ENCODE results near the gene CRIM1.
"Not testable (repeated sequence)": the region's sequence is repeated elsewhere in the genome, so short reads cannot be mapped to it uniquely, and the experiment has no call there.

CRIM1 gene

DNA sequence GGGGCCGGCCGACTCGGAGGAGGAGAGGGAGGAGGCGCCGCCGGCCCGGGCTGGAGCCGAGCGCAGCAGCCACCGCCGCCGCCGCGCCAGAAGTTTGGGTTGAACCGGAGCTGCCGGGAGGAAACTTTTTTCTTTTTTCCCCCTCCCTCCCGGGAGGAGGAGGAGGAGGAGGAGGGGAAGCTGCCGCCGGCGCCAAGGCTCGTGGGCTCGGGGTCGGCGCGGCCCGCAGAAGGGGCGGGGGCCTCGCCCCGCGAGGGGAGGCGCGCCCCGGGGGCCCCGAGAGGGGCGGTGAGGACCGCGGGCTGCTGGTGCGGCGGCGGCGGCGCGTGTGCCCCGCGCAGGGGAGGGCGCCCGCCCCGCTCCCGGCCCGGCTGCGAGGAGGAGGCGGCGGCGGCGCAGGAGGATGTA is 316 bp downstream of the CRIM1 start:
- DNase-seq: no peak

DNA sequence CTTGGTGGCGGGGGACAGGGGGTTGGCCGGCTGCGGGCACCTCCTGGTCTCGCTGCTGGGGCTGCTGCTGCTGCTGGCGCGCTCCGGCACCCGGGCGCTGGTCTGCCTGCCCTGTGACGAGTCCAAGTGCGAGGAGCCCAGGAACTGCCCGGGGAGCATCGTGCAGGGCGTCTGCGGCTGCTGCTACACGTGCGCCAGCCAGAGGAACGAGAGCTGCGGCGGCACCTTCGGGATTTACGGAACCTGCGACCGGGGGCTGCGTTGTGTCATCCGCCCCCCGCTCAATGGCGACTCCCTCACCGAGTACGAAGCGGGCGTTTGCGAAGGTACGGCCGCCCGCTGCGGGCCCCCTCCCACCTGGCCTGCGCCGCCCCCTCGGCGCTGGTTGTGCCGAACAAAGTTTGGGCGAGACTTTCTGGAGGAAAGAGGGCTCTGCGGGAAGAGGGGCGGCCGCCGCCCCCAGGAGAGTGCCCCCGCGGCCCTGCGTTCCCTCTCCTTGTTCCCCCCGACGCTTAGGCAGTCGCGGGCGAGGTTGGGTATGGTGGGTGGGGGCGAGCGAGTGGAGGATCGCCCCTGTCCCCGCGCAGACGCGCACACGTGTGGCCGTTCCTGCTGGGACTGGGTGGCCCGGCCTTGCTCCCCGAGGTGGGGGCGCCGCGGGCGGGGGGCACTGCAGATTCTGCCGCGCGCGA is 866 bp downstream of the CRIM1 start:
- no peak for DNase-seq

DNA sequence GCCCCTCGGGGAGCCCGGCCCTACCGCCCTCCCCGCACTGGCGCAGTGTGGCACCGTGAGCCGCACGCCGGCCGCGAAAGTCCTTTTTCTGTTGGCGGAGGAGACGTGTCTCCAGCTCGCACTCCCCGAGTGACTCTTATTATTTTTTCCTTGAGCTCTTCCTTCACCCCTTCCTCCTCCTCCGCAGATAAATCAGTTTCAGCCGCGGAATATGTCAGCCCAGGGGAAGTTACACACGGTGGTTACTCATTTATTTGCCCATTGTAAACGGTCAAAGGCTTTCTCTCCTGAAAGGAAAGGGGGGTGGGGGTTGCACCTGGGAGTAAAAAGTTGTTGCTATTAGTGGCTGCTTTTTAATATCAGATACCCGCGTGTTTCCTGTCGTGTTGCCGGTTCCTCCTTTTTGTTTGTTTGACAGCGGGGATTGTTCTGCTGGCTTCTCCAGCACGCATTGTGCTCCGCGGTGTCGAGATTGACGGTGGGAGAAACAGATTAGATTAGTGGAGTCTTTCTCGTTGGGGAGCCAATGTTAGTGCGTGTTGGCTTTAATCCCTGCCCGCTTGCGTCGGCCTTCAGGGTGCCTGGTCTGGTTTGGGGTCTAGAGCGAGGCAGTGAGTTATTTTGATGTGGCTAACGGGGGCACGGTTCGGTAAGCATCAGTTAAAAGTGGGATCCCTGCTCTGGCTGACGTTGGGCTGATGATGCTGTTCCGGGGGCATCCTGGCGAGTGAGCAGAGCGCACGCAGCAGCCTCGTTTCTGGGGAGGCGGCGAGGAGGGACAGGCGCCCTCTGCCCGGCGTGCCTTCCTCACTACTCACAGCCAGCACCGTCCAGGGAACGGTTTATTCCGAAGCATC is 1.6 kb downstream of the CRIM1 start:
- no peak for DNase-seq

DNA sequence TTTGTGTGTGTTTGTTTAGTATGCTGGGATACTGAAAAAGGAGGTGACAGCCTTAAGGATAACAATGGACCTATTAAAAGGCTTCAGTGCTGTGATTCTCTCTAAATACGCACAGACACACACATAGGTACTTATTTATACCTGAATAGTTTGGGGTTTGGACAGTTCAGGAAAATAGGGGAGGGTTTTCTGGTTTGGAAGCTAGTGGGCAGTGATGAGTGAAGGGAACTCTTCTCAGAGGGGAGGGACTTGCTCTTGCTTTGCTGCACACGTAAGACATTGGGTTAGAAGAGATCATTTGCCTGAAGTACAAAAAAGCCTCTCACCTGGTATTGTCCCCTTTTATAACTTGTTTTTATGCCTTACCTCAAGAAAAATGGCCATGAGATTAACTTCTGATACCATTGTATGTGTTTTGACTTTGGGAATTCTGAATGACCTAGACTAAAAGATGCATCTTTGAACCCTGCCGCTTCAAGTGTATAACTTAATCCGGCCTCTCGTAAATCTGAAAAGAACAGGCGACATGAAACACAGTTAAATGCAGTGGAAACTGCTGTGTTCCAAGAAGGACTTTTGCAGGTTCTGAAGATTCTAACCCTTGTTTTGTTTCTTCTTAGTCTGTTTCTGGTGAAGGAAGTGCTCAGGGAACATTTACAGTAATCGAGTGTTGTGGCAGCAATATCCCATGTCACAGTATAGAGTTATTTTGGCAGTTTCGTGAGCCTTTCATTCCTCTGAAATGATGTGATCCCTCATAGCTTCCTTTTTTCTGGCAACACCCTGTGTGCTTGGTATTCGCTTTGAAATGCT is 2.5 kb downstream of the CRIM1 start:
- DNase-seq: no peak

DNA sequence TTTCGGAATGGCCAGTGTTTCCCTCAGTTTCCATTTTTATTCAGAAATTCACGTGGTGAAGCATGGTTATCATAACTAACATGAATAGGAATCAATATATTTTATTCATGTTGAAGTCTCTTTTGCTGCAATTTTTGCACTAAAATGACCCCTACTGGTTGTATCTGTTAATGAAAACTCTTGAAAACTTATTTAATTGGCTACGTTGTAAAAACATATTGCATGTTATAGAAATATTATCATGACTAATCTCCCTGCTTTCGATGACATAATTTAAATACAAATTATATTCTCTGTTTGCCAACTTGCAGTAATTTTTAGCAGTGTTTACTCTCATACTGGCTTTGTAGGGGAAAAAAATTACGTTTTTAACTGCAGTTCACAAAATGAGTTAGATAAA is 3.5 kb downstream of the CRIM1 start:
- no peak for DNase-seq

DNA sequence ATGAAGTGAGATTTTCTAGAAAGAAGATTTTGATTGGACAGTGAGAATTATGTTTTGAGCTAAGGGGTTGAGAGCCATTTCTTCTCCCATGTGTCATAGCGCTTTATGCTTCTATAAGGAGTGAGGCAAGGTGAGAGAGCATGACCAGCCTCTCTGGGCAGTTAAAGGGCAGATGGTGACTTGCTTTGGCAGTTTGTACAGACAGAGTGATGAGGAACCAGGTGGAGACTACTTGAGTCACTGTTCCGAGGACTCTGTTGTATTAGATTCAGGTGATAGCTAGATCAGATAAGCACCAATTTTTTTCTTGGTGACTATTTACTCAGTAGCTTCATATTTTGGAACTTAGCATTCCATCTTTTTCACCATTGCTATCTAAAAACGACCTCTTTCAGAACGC is 4.5 kb downstream of the CRIM1 start:
- DNase-seq: no peak

DNA sequence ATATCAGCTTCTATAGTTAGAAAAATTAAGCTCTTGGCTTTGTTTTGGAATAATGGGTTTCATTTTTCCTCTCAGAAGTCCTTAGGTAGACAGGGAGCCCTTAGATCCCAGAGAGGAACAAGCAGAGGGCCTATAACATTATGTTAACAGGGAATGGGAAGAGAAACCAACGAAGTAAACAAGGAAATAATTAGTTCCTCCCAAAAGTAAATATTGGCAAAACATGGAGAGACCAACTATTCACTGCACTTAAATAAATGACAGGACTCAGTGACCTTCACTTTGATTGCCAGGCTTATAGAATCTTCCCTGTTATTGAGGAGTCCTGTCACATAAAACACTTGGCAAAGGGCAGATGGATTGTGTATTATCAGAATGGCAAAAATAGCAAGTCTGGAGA is 5.3 kb downstream of the CRIM1 start:
- DNase-seq: no peak

DNA sequence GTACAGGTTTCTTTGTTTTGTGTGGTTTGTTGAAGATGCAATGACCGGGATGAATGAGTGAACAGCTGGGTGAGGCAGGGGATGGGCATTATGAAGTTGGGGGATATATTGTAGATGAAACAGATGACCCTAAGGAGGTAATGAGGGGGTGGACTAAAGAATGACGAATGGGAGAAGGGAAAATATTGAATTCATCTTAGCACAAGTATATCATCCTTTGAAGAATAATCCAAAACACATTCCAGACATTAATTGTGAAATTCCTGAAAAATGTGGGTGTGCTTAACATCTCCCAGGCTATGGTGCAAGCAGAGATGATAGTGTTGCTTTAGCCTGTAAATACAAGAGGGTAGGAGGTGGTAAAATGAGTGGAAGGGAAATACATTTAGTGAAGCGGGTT is 5.8 kb downstream of the CRIM1 start:
- DNase-seq: no peak

DNA sequence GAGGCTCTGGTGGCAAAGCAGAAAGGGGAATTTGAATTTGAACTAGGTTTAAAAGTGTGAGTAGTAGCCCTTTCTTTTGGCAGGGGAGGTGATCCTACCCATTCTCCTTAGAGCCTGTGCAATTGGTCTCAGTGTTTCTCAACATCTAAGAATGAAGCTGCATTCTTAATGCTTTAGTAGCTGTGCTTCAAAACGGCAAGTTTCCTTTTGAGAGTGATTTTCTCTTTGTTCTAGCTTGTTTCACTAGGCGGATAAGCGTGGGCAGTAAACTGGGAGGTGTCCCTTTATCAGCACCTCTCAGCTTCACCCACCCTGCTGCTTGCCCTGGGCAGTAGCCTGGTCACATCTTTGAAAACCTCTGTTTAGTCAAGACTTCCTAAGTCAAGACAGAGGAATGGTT is 6.7 kb downstream of the CRIM1 start:
- no peak for DNase-seq

DNA sequence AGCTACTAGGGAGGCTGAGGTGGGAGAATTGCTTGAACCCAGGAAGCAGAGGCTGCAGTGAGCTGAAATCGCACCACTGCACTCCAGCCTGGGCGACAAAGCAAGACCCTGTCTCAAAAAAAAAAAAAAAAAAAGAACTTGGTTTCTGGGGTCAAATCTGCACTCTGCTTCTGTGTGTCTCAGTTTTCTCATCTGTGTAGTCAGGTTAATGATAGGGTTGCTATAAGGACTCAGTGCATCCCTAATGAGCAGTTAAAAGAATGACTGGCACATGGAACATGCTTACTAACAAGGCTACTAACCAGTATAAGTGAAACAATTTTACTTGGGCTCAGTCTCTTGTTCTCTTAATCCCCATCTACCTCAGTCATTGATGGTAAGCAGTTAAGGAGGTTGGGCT is 7.5 kb downstream of the CRIM1 start:
- DNase-seq: not testable (repeated sequence)

DNA sequence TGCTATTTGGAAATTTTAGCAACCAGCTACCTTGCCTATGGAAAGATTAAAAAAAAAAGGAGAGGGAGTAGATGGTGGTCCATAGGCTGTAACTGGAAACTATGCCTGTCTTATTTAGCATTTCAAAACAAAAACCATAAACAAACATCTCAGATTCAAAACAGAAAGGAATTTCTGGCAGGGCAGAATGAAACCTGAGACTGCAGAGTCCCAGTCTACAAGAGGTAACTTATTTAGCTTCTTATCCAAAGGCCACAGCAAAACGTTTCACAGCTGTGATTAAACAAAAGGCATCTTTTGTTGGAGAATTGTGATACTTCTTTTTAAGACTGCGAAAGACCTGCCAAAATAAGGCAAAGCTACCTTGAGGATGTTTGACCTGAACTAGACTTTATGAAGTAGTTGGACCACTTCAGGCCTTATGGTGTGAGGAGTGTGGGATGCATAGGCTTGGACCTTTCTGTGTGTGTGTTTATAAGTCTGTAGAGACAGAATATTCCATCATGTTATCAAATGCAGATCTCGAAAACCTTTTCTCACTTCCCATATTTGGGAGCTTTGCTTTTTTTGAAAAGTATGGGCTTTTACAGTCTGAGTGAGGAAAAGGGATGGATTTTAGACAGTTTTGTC is 11.0 kb downstream of the CRIM1 start:
- no peak for DNase-seq

DNA sequence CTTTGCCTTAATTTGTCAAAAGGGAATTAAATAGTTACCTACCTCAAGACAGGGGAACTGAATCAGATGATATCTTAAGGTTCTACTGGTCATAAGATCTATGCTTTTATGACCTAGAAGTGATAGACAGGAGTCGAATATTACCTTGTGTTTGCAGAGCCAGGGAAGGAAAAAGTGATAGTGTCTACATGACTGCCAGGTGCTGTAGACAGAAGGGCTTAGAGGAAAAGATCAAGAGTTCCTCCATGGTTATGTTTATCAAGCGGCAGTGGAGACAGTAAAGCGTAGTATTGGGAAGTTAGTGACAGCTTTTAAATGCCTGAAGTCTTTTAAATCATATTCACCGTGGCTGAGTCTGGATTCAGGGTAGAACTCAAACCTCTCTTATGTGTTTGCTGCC is 11.9 kb downstream of the CRIM1 start:
- DNase-seq: no peak

DNA sequence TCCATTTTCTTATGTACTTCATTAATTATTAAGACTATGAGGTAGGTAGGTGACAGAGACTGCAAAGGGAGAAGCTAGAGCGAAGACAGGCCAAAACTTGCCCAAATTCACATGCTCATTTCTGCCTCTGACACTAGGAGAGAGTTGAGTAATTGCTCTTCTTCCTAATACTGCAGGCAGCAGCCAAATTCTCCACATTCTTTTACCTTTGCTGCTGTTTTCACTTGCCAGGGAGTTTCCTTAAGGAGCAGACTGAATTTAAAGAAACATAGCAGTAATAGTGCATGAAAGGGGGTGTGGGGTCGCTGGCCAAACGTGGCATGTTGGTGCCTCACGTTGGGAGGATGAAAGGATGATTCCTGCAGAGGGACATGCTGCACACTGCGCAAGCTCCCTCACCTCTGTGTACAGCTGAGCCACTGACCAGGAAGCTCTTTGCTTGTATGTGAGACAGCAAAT is 12.3 kb downstream of the CRIM1 start:
- no peak for DNase-seq

DNA sequence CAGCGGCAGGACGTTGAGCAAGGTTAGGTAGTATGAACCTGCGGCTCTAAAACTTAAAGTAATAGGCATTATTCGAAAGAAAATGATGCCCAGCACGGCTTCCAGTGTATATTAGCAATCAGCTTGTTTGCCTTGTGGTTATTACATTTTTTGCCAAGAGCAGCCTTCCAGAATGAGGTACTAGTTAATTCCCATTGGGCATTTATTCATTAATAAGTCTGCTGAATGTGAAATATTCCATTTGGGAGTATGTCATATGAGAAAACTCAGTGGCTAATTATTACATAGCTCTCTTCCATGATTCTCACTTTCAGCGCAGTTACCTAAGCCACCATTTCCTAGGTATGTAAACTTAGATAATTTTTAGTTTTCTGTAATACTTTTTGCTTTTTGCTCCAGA is 12.9 kb downstream of the CRIM1 start:
- DNase-seq: no peak

DNA sequence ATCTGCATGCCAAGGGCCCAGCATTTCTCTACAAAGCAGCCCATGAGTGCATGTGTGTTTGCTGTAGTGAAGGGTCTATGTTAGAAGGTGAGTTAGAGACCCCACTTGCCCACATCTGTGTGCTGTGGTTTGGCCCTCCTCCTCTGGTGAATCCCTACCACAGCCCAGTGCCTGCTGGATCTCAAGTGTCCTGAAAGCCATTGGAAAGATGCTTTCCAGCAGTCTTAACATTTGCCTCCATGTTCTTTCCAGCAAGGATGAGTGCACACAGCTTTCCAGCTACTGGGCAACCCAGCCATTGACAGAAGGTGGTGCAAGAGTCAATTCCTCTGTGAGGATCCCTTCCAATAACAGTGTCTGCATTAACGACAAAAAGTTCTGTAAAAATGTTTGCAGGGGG is 13.6 kb downstream of the CRIM1 start:
- no peak for DNase-seq

DNA sequence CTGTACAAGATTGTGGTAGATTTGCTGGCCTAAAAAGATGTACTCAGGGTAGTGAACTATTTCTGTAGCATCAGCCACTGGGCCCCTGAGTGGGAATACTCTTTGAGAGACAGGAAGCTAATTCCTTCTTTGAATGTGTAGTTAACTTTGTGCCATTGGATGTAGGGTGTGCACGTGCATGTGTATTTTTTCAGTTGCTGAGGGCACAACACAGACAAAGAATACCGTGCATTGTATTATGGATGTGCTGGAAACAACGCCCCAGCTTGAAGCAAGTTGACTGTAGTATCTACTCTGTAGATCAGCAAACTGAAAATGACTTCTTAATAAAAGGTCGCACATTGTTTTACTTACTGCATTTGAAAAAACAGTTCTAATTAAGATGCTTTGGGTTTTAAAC is 14.1 kb downstream of the CRIM1 start:
- DNase-seq: no peak

DNA sequence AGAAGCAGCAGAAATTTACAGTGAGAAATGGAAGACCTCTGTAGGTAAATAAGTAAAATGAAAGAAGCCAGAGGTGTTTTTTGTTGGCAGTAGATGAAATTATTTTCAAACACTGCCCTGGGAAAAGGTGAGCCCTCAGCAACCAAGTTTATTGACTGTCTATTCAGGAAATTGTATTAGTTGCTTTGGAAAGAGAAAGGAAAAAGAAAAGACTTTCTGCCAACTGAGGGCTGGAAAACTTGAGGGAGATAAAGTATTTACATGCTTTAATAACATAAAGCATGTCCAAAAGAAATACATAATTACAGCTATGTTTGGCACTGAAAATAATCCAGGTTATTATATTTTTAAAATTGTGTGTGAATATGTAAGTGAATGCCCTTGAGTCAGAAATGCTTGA is 14.7 kb downstream of the CRIM1 start:
- DNase-seq: no peak

DNA sequence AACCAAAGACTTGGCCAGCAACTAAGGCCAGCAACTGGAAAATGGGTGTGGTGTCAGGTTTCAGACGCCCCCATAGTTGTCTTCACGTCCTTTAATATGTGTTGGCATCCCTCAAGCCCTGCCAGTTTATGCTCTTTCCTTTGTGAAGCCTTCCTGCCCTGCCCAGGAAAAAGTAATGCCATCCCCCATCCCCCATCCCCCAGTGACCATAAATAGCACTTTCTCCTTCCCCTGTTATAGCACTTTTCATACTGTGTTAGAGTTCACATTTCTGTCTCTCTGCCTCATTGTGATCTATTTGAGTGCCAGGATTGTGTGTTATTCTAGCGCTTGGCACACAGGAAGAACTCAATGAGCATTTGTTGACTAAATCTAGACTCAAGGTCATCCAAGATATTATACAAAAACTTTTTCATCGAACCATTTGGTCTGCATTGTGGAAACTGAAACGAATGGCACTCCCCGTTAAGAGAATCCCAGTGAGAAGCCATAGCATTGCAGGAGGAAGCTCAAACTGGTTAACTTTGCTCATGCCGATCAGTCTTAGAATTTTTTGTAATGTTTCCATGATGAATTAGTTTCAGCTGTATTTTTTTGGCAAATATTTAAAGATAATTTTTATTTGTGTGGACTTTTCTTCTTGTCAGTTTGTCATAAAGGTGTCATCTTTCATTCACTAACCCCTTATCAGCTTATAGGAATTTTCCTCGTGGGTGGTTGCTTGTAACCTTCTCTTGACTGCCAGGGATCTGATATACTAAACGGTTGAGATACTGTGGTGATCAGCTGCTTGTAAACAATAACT is 15.7 kb downstream of the CRIM1 start:
- DNase-seq: no peak

DNA sequence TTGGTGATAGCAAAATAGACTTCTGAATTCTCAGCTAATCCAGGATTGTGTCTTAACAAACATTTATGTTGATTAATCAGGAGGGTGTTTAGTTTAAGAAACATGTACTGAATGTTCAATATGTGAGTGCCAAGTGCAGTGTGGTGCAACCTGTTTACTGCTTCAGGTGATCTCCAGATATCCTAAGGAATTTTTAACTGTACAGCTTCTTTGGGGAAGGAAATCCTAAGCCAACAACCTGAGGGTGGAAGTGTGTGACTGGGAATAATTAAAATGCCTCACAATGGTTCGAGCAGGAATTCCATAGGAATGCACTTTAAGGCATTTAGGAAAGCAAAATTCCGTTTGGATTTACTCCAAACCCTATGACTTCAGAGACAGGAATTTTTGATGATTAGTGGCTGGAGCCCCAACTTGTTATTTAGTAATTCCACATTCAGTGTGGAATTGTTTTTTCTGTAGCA is 16.4 kb downstream of the CRIM1 start:
- DNase-seq: no peak

DNA sequence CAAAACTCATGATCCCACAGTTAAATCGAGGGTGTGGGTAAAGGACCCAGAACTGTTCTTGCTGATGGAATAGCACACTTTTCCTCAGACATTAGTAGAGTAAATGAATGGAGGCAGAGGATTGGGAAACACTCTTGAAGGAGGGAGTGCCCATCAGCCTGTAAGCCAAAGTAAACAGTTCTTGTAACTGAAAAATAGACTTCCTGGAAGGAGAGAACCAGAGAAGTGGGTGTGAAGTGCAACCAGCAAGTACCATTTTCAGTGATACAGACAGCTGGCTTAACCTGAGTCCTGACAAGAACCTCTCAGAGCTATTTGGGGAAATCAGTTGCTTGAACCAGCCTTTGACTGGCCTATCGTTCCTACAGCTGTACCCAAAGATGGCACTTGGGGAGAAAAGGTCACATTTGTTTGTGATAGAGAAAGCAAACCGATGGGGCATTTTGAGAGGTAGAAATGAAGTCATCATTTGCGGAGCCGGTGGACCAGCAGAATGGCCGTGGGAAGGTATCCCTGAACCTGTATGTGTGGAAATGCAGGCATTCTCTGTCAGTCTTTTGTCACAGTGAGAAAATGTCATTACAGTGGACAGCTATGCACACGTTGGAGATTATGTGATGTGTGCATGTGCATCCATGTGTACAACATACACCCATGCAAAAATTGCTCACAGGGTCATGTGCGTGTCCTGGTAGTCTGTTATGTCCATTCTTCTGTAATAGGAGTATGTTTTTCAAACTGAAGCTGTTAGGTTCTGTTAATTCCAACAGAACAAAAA is 17.8 kb downstream of the CRIM1 start:
- no peak for DNase-seq

DNA sequence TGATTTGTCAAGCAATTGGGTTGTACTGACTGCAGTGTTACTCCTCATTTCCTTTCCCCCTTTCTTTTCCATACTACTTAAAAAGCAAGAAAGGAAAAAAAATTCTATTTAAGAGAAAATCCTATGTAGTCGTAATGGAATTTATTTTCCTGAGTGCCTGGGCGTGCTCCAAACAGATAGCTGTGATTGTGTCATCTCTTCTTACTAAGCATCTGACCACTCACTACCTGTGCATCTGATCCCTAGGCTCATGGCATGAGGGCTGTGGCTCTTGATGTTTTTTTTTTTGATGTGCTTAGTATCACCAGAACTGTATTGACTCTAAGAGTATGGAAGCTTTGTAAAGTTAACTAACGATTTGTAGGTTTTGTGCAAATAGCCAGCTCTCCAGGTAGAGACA is 19.0 kb downstream of the CRIM1 start:
- no peak for DNase-seq

Data from NCI-H1694 (cell line).